Osteoblast (primary cell): ENCODE measurements around the gene RBM23. TPM values are rescaled to one million over a fixed set of nuclear protein-coding genes. Genes with fewer than 3 reads are reported as not detected.
A peak's percentile ranks its signal among the peaks of the same experiment; 100 is the strongest.
"Not testable (repeated sequence)": the region's sequence is repeated elsewhere in the genome, so short reads cannot be mapped to it uniquely, and the experiment has no call there.

Source experiments
- DNase-seq: peaks from one replicate; pipeline ENCODE4 v3.0.0; 2011; ENCODE audit warnings: low spot score, mixed read lengths; ENCODE audit not compliant: insufficient read length; ENCODE audit errors: missing footprints
- H2AFZ ChIP-seq: 2 replicates; pipeline ENCODE4 v1.6.0; 2011; ENCODE audit warnings: mild to moderate bottlenecking, low read length
- H3K27ac ChIP-seq: 2 replicates; pipeline ENCODE4 v1.5.1; 2011; ENCODE audit warnings: mild to moderate bottlenecking, low read depth, low read length, moderate library complexity
- H3K27me3 ChIP-seq: 2 replicates; pipeline ENCODE4 v1.6.0; 2012; ENCODE audit warnings: mild to moderate bottlenecking, control low read depth, inconsistent platforms, low read length, moderate library complexity; ENCODE audit not compliant: insufficient read depth
- H3K36me3 ChIP-seq: 2 replicates; pipeline ENCODE4 v1.5.1; 2011; ENCODE audit warnings: mild to moderate bottlenecking, low read length, control low read depth, moderate library complexity; ENCODE audit not compliant: insufficient read depth
- H3K4me1 ChIP-seq: 2 replicates; pipeline ENCODE4 v1.5.1; 2011; ENCODE audit warnings: mild to moderate bottlenecking, low read length, control low read depth, moderate library complexity; ENCODE audit not compliant: insufficient read depth
- H3K4me2 ChIP-seq: 2 replicates; pipeline ENCODE4 v1.6.0; 2011; ENCODE audit warnings: mild to moderate bottlenecking, low read length; ENCODE audit not compliant: insufficient read depth
- H3K4me3 ChIP-seq: fragments of 200-600 bp; sonication (generic); 3 replicates; pipeline ENCODE4 v1.5.1; 2012; ENCODE audit warnings: mild to moderate bottlenecking, low read length, inconsistent platforms; ENCODE audit not compliant: insufficient read depth
- H3K79me2 ChIP-seq: 2 replicates; pipeline ENCODE4 v1.6.0; 2012; ENCODE audit warnings: mild to moderate bottlenecking, low read length, control low read depth, inconsistent platforms; ENCODE audit not compliant: insufficient read depth
- H3K9me3 ChIP-seq: 2 replicates; pipeline ENCODE4 v1.5.1; 2011; ENCODE audit warnings: low read depth, low read length, control low read depth
- H4K20me1 ChIP-seq: 2 replicates; pipeline ENCODE4 v1.6.0; 2012; ENCODE audit warnings: mild to moderate bottlenecking, low read length, control low read depth; ENCODE audit not compliant: insufficient read depth
- total RNA-seq: library from RNA; depleted of rRNA; stranded (reverse); fragments of >200 nt; gene quantifications from 2 replicates; pipeline ENCODE4 v1.2.3, GENCODE V29; 2012
- TF ChIP-seq, protein P1 (sequence below): IDR thresholded peaks from 2 replicates; pipeline ENCODE4 v1.5.1; 2011; ENCODE audit warnings: mild to moderate bottlenecking, low read depth, low read length, moderate library complexity; ENCODE audit errors: extremely low read depth

RBM23 gene
- total RNA-seq, 1 donor: 98.1 TPM

GRCh38 chr14:22865424-22866405 lies 53.2 kb downstream of the RBM23 start:
- Histone ChIP-seq H3K9me3 (peaks cover 2% of the 10 kb centered on the region), H3K79me2 (no peaks in the 10 kb centered on the region), H4K20me1 (no peaks in the 10 kb centered on the region), H3K4me3 (no peak overlapping the region), H3K36me3 (no peaks in the 10 kb centered on the region), H2AFZ (no peak overlapping the region), H3K27ac (no peak overlapping the region), H3K27me3 (no peaks in the 10 kb centered on the region), H3K4me1 (peaks cover 4% of the 10 kb centered on the region), H3K4me2 (no peak overlapping the region)
- peak; percentile 47 for DNase-seq
- TF ChIP-seq, protein P1, sequence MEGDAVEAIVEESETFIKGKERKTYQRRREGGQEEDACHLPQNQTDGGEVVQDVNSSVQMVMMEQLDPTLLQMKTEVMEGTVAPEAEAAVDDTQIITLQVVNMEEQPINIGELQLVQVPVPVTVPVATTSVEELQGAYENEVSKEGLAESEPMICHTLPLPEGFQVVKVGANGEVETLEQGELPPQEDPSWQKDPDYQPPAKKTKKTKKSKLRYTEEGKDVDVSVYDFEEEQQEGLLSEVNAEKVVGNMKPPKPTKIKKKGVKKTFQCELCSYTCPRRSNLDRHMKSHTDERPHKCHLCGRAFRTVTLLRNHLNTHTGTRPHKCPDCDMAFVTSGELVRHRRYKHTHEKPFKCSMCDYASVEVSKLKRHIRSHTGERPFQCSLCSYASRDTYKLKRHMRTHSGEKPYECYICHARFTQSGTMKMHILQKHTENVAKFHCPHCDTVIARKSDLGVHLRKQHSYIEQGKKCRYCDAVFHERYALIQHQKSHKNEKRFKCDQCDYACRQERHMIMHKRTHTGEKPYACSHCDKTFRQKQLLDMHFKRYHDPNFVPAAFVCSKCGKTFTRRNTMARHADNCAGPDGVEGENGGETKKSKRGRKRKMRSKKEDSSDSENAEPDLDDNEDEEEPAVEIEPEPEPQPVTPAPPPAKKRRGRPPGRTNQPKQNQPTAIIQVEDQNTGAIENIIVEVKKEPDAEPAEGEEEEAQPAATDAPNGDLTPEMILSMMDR: peak; percentile 29

GRCh38 chr14:22864979-22865378 lies 54.0 kb downstream of the RBM23 start:
- DNase-seq: no peak
- H3K9me3 ChIP-seq: peaks cover 2% of the 10 kb centered on the region
- H3K4me3 ChIP-seq: no peak overlapping the region
- no peak overlapping the region for H2AFZ ChIP-seq
- H3K36me3 ChIP-seq: no peaks in the 10 kb centered on the region
- no peaks in the 10 kb centered on the region for H4K20me1 ChIP-seq
- TF ChIP-seq, protein P1: no peak
- H3K4me1 ChIP-seq: no peaks in the 10 kb centered on the region
- H3K27me3 ChIP-seq: no peaks in the 10 kb centered on the region
- no peaks in the 10 kb centered on the region for H3K79me2 ChIP-seq
- H3K27ac ChIP-seq: no peak overlapping the region
- no peak overlapping the region for H3K4me2 ChIP-seq

- TF ChIP-seq, protein P1: no peak
- Histone ChIP-seq H3K27me3 (no peaks in the 10 kb centered on the region), H3K9me3 (peaks cover 2% of the 10 kb centered on the region), H3K4me2 (no peak overlapping the region), H3K36me3 (no peaks in the 10 kb centered on the region), H4K20me1 (no peaks in the 10 kb centered on the region), H3K4me1 (no peaks in the 10 kb centered on the region), H3K4me3 (no peak overlapping the region), H3K79me2 (no peaks in the 10 kb centered on the region), H3K27ac (no peak overlapping the region), H2AFZ (no peak overlapping the region)
- no peak for DNase-seq
Measured at GRCh38 chr14:22861651-22862050, 57.3 kb downstream of the RBM23 start.

DNA sequence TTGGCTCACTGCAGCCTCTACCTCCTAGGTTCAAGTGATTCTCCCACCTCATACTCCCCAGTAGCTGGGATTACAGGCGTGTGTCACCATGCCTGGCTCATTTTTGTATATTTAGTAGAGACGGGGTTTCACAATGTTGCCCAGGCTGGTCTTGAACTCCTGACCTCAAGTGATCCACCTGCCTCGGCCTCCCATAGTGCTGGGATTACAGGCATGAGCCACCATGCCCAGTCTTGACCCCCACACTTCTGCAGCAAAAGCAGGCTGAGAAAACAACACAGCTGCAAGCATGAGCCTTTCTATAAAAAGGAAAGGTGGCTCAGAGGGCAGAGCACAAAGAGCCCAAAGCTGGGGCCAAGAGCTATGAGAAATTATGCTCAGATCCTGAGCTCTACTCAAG lies 58.6 kb downstream of the RBM23 start:
- not testable (repeated sequence) for H3K4me1 ChIP-seq, H3K79me2 ChIP-seq, H3K36me3 ChIP-seq, H3K27me3 ChIP-seq, H3K4me2 ChIP-seq, H3K4me3 ChIP-seq, H2AFZ ChIP-seq, H4K20me1 ChIP-seq, DNase-seq, H3K9me3 ChIP-seq, H3K27ac ChIP-seq
